Adrenal gland (tissue), 5 donors: ENCODE measurements around the gene ATP11A.

Experiments used
- CTCF ChIP-seq, 6 experiments: fragments of 450-650 bp in 4 of 6; fragments of 200-600 bp in 2 of 6; sonication (generic) in 1 of 6; IDR thresholded peaks; 1 replicate in 5 of 6; 2 replicates in 1 of 6; pipeline versions ENCODE4 v1.5.1 to v1.8.0; 2016 to 2021; ENCODE audit warnings: antibody characterized with exemption in 6 of 6, mild to moderate bottlenecking in 2 of 6, moderate library complexity in 1 of 6
- POLR2A ChIP-seq, 2 donors: fragments of 450-650 bp; IDR thresholded peaks; one replicate each; pipeline ENCODE4 v1.6.1; 2017; ENCODE audit warnings: antibody characterized with exemption in 2 of 2, mild to moderate bottlenecking in 2 of 2, moderate library complexity in 1 of 2
- donor health status: DM: no; HTN: no; CAD: no.

- no peak for TF ChIP-seq CTCF (IDR thresholded peaks at IDR 0.05)
- no peak for TF ChIP-seq POLR2A (IDR thresholded peaks at IDR 0.05)
These were observed 43.3 kb downstream of the ATP11A start for GRCh38 chr13:112733112-112733511.
